Neural cell (in vitro differentiated cells): ENCODE measurements around the gene XXYLT1. TPM values are rescaled to one million over a fixed set of nuclear protein-coding genes. Genes with fewer than 3 reads are reported as not detected.

Experiments
- H2AFZ ChIP-seq: fragments of 200-600, 300-800 bp; sonication (generic), shearing (Covaris generic); 2 replicates; pipeline ENCODE4 v1.6.0; 2014; ENCODE audit warnings: low read depth, mild to moderate bottlenecking, antibody characterized with exemption, low read length, moderate library complexity
- H3F3A ChIP-seq: fragments of 200-600 bp; shearing (Covaris generic); 2 replicates; pipeline ENCODE4 v1.6.1; 2016; ENCODE audit warnings: mild to moderate bottlenecking, moderate library complexity, mixed read lengths, antibody characterized with exemption, low read length; ENCODE audit not compliant: insufficient read depth, poor library complexity, severe bottlenecking
- H3K27ac ChIP-seq: fragments of 200-600, 300-800 bp; sonication (generic), shearing (Covaris generic); 2 replicates; pipeline ENCODE4 v1.5.1; 2014; ENCODE audit warnings: mild to moderate bottlenecking, low read length, moderate library complexity
- H3K27me3 ChIP-seq: fragments of 300-800, 200-600 bp; sonication (generic), shearing (Covaris generic); 2 replicates; pipeline ENCODE4 v1.6.0; 2014; ENCODE audit warnings: mild to moderate bottlenecking, low read depth, low read length, moderate library complexity; ENCODE audit not compliant: insufficient read depth
- H3K36me3 ChIP-seq: fragments of 300-800, 200-600 bp; sonication (generic), shearing (Covaris generic); 2 replicates; pipeline ENCODE4 v1.5.1; 2014; ENCODE audit warnings: mild to moderate bottlenecking, antibody characterized with exemption, low read length, moderate library complexity; ENCODE audit not compliant: insufficient read depth
- H3K4me2 ChIP-seq: fragments of 300-800, 200-600 bp; sonication (generic), shearing (Covaris generic); 2 replicates; pipeline ENCODE4 v1.6.0; 2014; ENCODE audit warnings: mild to moderate bottlenecking, low read length
- H3K4me3 ChIP-seq: fragments of 300-800, 200-600 bp; sonication (generic), shearing (Covaris generic); 2 replicates; pipeline ENCODE4 v1.5.1; 2014; ENCODE audit warnings: mild to moderate bottlenecking, low read length, moderate library complexity
- H3K79me2 ChIP-seq: fragments of 200-600 bp; shearing (Covaris generic); replicated peaks from 2 replicates; pipeline ENCODE4 v1.6.0; 2014; ENCODE audit warnings: mild to moderate bottlenecking, low read length, moderate library complexity; ENCODE audit not compliant: insufficient read depth
- H3K9ac ChIP-seq: fragments of 300-800, 200-600 bp; sonication (generic), shearing (Covaris generic); 2 replicates; pipeline ENCODE4 v1.6.1; 2016; ENCODE audit warnings: mild to moderate bottlenecking, low read length, mixed read lengths
- H3K9me2 ChIP-seq: fragments of 200-600 bp; shearing (Covaris generic); 2 replicates; pipeline ENCODE4 v1.6.1; 2016; ENCODE audit warnings: mild to moderate bottlenecking, low read length, mixed read lengths; ENCODE audit not compliant: insufficient read depth
- H3K9me3 ChIP-seq: fragments of 200-600, 300-800 bp; sonication (generic), shearing (Covaris generic); 2 replicates; pipeline ENCODE4 v1.6.1; 2016; ENCODE audit warnings: mild to moderate bottlenecking, mixed run types, low read length, moderate library complexity, mixed read lengths
- H4K20me1 ChIP-seq: fragments of 200-600 bp; shearing (Covaris generic); 2 replicates; pipeline ENCODE4 v1.6.1; 2016; ENCODE audit warnings: mild to moderate bottlenecking, mixed run types; ENCODE audit not compliant: insufficient read depth
- EP300 ChIP-seq: fragments of 450-650 bp; conservative IDR thresholded peaks from 2 replicates; pipeline ENCODE4 v1.6.1; 2014; ENCODE audit warnings: antibody characterized with exemption, mild to moderate bottlenecking, moderate library complexity; ENCODE audit not compliant: poor library complexity, severe bottlenecking
- EZH2 ChIP-seq: fragments of 200-600, 300-800 bp; shearing (Covaris generic), sonication (generic); IDR thresholded peaks from 2 replicates; pipeline ENCODE4 v1.6.1; 2014; ENCODE audit warnings: antibody characterized with exemption, low read length, borderline replicate concordance, mild to moderate bottlenecking; ENCODE audit not compliant: insufficient read depth, poor library complexity, severe bottlenecking
- MXI1 ChIP-seq: fragments of 450-650 bp; conservative IDR thresholded peaks from 2 replicates; pipeline ENCODE4 v1.6.1; 2014; ENCODE audit warnings: antibody characterized with exemption, mild to moderate bottlenecking; ENCODE audit not compliant: poor library complexity, severe bottlenecking
- POLR2AphosphoS5 ChIP-seq: IDR thresholded peaks from 2 replicates; pipeline ENCODE4 v1.6.1; 2012
- RAD21 ChIP-seq: fragments of 450-650 bp; conservative IDR thresholded peaks from 2 replicates; pipeline ENCODE4 v1.6.1; 2014; ENCODE audit warnings: antibody characterized with exemption, mild to moderate bottlenecking, moderate library complexity
- SMC3 ChIP-seq: fragments of 450-650 bp; conservative IDR thresholded peaks from 2 replicates; pipeline ENCODE4 v1.6.1; 2014; ENCODE audit warnings: antibody characterized with exemption, mild to moderate bottlenecking, moderate library complexity; ENCODE audit not compliant: poor library complexity
- TAF1 ChIP-seq: IDR thresholded peaks from 2 replicates; pipeline ENCODE4 v1.6.1; 2012; ENCODE audit warnings: low read depth
- polyA plus RNA-seq: library from polyadenylated mRNA; depleted of rRNA; stranded (reverse); fragments of >200 nt; gene quantifications from 2 replicates; pipeline ENCODE4 v1.2.3, GENCODE V29; 2014
- TF ChIP-seq, protein P1 (sequence below): fragments of 450-650 bp; IDR thresholded peaks from 2 replicates; pipeline ENCODE4 v1.5.1; 2014; ENCODE audit warnings: antibody characterized with exemption, mild to moderate bottlenecking, moderate library complexity; ENCODE audit not compliant: poor library complexity, severe bottlenecking
- TF ChIP-seq, protein P2 (sequence below): IDR thresholded peaks from 2 replicates; pipeline ENCODE4 v1.6.1; 2012; ENCODE audit warnings: borderline replicate concordance

XXYLT1 gene
- polyA plus RNA-seq, 1 donor from 2014 or later, result 25.4 TPM

DNA sequence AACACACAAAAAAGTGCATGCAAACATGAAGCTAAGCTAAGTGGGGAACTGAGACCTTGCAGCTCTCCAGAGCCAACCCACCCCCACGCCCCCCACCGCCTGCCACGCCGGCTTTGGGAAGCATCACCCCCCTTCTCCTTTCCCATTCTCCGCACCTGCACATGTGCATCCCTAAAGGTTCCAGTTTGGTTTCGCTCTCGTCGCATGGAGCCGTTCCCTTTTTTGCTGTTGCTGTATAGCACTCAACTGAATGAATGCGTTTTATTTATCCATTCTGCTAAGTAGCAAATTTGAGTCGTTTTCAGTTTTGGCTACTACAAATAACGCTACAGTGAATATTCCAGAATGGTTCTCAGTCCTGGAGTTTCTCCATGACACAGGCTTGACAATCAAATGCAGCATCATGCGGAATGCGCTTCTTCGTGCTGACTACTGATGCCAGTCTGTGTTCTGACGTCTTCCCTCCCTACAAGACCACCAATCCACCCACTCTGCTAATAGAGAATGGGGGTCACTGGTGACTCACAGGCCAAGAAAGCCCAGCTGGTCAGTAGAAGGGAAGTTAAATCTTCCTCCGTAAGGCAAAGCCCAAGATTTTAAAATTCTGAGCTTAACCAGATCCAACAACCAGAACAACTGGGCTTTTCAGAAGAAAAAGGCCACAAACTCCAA is 115.3 kb downstream of the XXYLT1 start:
- H3K9ac ChIP-seq, result no peak overlapping the region
- H3K9me3 ChIP-seq, result no peaks in the 10 kb centered on the region
- no peaks in the 10 kb centered on the region for H3K27me3 ChIP-seq
- H3K27ac ChIP-seq, result no peak overlapping the region
- no peaks in the 10 kb centered on the region for H3K79me2 ChIP-seq
- H3F3A ChIP-seq, result no peaks in the 10 kb centered on the region
- TF ChIP-seq EZH2 (no peak), RAD21 (no peak), TAF1 (no peak), MXI1 (no peak), POLR2AphosphoS5 (no peak), SMC3 (no peak)
- TF ChIP-seq, protein P1, sequence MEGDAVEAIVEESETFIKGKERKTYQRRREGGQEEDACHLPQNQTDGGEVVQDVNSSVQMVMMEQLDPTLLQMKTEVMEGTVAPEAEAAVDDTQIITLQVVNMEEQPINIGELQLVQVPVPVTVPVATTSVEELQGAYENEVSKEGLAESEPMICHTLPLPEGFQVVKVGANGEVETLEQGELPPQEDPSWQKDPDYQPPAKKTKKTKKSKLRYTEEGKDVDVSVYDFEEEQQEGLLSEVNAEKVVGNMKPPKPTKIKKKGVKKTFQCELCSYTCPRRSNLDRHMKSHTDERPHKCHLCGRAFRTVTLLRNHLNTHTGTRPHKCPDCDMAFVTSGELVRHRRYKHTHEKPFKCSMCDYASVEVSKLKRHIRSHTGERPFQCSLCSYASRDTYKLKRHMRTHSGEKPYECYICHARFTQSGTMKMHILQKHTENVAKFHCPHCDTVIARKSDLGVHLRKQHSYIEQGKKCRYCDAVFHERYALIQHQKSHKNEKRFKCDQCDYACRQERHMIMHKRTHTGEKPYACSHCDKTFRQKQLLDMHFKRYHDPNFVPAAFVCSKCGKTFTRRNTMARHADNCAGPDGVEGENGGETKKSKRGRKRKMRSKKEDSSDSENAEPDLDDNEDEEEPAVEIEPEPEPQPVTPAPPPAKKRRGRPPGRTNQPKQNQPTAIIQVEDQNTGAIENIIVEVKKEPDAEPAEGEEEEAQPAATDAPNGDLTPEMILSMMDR, result no peak
- TF ChIP-seq, protein P2, sequence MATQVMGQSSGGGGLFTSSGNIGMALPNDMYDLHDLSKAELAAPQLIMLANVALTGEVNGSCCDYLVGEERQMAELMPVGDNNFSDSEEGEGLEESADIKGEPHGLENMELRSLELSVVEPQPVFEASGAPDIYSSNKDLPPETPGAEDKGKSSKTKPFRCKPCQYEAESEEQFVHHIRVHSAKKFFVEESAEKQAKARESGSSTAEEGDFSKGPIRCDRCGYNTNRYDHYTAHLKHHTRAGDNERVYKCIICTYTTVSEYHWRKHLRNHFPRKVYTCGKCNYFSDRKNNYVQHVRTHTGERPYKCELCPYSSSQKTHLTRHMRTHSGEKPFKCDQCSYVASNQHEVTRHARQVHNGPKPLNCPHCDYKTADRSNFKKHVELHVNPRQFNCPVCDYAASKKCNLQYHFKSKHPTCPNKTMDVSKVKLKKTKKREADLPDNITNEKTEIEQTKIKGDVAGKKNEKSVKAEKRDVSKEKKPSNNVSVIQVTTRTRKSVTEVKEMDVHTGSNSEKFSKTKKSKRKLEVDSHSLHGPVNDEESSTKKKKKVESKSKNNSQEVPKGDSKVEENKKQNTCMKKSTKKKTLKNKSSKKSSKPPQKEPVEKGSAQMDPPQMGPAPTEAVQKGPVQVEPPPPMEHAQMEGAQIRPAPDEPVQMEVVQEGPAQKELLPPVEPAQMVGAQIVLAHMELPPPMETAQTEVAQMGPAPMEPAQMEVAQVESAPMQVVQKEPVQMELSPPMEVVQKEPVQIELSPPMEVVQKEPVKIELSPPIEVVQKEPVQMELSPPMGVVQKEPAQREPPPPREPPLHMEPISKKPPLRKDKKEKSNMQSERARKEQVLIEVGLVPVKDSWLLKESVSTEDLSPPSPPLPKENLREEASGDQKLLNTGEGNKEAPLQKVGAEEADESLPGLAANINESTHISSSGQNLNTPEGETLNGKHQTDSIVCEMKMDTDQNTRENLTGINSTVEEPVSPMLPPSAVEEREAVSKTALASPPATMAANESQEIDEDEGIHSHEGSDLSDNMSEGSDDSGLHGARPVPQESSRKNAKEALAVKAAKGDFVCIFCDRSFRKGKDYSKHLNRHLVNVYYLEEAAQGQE, result no peak
- H2AFZ ChIP-seq, result no peak overlapping the region
- no peak overlapping the region for H3K4me2 ChIP-seq
- no peak overlapping the region for H3K4me3 ChIP-seq
- no peaks in the 10 kb centered on the region for H3K9me2 ChIP-seq
- no peaks in the 10 kb centered on the region for H3K36me3 ChIP-seq
- no peaks in the 10 kb centered on the region for H4K20me1 ChIP-seq

DNA sequence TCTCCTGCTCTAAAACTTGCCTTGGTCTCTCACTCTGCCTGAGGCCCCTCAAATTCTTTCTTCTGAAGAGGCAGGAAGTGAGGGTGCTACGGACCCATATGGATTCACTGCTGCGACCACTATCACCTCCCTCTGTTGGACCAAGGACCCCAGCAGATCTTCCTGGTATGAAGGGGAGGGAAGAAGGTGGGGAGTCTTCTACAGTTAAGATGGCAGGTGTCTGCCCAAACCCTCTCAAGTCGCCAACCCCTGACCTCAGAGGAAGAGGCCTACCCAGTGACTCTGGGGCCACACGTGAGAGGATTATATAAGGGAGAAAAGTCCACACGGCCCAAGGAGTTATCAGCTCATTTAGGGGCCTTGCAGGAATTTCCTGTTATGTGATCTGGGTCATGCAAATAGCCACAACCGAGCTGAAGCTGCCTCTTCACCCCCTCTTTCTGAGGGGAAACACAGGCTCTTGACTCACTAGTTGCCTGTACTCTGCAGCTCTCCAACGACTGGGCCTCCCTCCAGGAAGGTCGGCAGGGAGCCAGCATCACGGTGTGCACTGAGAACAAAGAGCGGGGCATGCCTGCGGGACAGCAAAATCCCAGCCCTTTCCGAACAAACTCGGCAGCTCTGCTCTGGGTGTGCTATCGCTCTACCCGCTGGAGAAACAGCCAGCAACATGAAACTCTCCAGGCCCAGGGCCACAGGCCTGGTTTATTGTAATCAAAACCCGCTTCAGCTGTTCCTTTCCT is 116.0 kb downstream of the XXYLT1 start:
- no peak overlapping the region for H3K9ac ChIP-seq
- H2AFZ ChIP-seq, result no peak overlapping the region
- no peaks in the 10 kb centered on the region for H3K27me3 ChIP-seq
- no peak overlapping the region for H3K4me2 ChIP-seq
- TF ChIP-seq, protein P2, result no peak
- TF ChIP-seq, protein P1, result no peak
- TF ChIP-seq MXI1, result no peak
- no peak for TF ChIP-seq EP300
- no peak for TF ChIP-seq POLR2AphosphoS5
- no peak for TF ChIP-seq SMC3
- TF ChIP-seq TAF1, result no peak
- no peak for TF ChIP-seq EZH2
- TF ChIP-seq RAD21, result no peak
- no peaks in the 10 kb centered on the region for H3K79me2 ChIP-seq
- H3F3A ChIP-seq, result no peaks in the 10 kb centered on the region
- H3K4me3 ChIP-seq, result no peak overlapping the region
- H3K36me3 ChIP-seq, result no peaks in the 10 kb centered on the region
- H4K20me1 ChIP-seq, result no peaks in the 10 kb centered on the region
- no peak overlapping the region for H3K27ac ChIP-seq
- no peaks in the 10 kb centered on the region for H3K9me2 ChIP-seq
- H3K9me3 ChIP-seq, result no peaks in the 10 kb centered on the region
